WI38 (cell line): ENCODE measurements around the gene RNF44.
"Not testable (repeated sequence)": the region's sequence is repeated elsewhere in the genome, so short reads cannot be mapped to it uniquely, and the experiment has no call there.

Experiments used
- H3K4me3 ChIP-seq: 2 replicates; pipeline ENCODE4 v1.5.1; 2011; ENCODE audit warnings: low read depth, mild to moderate bottlenecking, control low read depth, low read length
- TF ChIP-seq, protein P1 (sequence below): IDR thresholded peaks from 2 replicates; pipeline ENCODE4 v1.5.1; 2012; ENCODE audit warnings: low read depth, mild to moderate bottlenecking, control low read depth, low read length

The RNF44 gene

GRCh38 chr5:176552332-176552869 lies 15.2 kb upstream of the RNF44 start:
- H3K4me3 ChIP-seq: no peak overlapping the region
- TF ChIP-seq, protein P1, sequence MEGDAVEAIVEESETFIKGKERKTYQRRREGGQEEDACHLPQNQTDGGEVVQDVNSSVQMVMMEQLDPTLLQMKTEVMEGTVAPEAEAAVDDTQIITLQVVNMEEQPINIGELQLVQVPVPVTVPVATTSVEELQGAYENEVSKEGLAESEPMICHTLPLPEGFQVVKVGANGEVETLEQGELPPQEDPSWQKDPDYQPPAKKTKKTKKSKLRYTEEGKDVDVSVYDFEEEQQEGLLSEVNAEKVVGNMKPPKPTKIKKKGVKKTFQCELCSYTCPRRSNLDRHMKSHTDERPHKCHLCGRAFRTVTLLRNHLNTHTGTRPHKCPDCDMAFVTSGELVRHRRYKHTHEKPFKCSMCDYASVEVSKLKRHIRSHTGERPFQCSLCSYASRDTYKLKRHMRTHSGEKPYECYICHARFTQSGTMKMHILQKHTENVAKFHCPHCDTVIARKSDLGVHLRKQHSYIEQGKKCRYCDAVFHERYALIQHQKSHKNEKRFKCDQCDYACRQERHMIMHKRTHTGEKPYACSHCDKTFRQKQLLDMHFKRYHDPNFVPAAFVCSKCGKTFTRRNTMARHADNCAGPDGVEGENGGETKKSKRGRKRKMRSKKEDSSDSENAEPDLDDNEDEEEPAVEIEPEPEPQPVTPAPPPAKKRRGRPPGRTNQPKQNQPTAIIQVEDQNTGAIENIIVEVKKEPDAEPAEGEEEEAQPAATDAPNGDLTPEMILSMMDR: no peak

- H3K4me3 ChIP-seq: not testable (repeated sequence)
These were observed 13.7 kb upstream of the RNF44 start for GRCh38 chr5:176550937-176551336.

DNA sequence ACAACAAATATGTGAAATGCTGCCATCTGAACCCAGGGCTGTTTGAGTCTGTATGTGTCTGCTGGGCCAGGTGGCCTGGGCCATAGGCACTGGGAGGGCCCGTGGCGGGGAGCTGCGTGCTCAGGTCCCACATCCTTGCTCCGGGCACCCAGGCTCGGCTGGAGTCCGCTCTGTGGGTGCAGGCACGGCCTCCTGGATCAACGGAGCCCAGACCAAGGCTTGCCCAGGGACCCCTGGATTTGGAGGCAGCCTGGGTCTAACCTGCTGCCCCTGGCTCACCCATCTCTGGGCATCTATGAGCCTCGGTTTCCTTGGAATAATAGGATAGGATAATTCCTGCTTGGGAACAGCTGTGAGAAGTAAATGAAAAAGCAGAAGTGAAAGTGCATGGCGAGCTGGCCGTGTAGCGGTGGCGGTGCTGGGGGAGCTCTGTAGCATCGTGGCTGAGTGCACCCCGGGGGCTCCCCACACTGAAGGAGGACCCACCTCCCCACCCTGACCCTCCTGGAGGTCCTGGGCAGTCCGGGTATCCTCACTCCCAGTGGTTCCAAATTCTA lies 13.2 kb upstream of the RNF44 start:
- no peak overlapping the region for H3K4me3 ChIP-seq
- TF ChIP-seq, protein P1: no peak

DNA sequence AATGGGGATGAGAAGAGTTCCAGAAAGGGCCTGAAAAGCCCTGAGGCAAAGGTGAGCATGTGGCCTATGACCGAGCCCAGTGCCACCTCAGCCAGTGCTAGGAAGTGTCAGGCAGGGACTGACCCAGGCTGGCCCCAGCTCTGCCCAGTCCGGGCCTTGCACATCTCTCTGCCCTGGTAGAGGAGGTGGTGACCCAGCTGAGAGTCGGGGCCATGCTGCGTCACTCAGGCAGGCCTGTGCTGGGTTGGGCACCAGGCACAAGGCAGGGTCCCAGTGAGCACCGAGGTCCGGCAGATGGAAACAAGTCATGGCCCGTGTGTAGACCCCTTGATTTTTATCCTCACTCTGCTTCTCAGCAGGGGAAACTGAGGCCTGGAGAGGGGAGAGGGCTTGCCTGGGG lies 12.7 kb upstream of the RNF44 start:
- TF ChIP-seq, protein P1: no peak
- H3K4me3 ChIP-seq: no peak overlapping the region

DNA sequence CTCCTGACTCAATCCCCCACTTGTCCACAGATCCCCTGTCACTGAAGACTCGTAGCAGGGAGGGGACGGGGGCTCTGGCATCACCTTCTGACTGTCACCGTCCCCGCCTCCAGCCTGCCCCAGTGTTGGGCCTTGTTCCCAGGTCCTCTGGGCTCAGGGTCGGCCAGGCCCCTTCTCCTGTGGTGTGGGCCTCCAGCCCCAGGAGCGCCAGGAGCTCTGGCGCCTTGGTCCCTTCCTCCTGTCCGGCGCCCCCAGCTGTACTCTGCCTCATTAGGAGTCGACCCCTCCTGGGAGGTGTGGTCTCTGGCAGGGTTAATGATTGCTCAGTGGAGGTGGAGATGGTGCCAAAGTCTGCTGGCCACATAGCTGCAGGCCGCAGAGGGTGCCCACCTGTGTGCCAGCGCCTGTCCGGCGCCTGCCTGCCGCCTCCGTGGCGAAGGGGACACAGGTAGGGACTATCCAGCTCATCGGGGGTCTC lies 11.8 kb upstream of the RNF44 start, which contains the start of gene CDHR2:
Gene CDHR2, plus strand, starts transcription at position 376 of the 478 bp plus-strand sequence. CDS start 16,011 bp downstream, outside the sequence.
- TF ChIP-seq, protein P1: no peak
- no peak within 1 kb of the TSS for H3K4me3 ChIP-seq

DNA sequence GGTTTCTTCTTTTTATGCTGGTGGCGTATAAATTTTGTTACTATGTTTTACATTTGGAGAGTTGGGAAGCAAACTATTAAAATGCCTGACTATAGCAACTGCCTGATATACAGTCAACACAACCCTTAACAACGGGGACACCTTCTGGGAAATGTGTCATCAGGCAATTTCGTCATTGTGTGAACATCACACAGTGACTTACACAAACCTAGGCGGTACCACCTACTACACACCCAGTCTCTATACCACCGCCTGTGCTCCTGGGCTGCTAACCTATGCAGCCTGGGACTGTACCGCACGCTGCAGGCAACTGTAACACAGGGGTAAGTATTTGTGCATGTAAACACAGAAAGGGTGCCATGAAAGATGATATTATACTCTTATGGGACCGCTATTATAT lies 10.6 kb upstream of the RNF44 start:
- TF ChIP-seq, protein P1: no peak
- no peak overlapping the region for H3K4me3 ChIP-seq

DNA sequence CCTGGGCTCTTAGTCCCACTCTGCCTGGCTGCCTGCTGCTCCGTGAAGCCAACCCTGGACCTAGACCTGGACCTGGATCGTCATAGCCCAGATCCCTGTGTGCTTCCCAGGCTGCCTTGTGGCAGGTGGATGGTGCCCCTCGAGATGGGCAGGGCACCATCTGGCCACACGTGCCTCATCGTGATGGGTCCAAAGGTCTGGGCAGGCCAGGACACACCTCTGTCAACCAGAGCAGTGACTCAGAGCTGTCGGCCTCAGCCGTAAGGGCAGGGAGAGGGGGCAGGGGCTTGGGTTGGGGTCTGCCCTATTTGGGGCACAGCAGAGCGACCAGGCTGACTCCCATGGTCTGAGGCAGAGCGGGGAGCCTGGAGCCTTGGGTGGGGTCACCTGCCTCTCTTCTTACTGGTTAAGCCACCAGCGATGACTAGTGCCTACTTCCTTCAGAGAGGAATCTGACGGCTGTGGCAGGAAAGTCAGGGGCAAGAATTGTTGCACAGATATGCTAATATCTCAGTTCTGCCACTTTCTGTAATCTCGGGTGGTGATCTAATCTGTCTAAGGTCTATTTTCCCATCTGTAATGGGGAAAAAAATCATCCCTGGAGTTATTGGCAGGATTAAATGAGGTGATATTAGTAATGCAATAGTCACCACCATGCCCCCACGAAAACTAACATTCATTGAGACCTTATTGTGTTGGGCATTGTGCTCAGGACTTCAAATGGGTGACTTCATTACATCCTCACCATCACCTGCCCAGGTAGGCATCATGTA lies 8.7 kb upstream of the RNF44 start:
- TF ChIP-seq, protein P1: no peak
- H3K4me3 ChIP-seq: no peak overlapping the region
